SU-DHL-6 (cell line): ENCODE results near the gene CATSPER4.

Experiments used
- EZH2phosphoT487 ChIP-seq: fragments of 200-600 bp; sonication (generic), shearing (Covaris generic); conservative IDR thresholded peaks from 2 replicates; pipeline ENCODE4 v1.6.1; 2018; ENCODE audit warnings: mild to moderate bottlenecking, antibody characterized with exemption, low read length, moderate library complexity, mixed read lengths
- TF ChIP-seq, protein P1 (sequence below): fragments of 200-600 bp; sonication (generic); IDR thresholded peaks from one replicate; pipeline ENCODE4 v1.5.1; 2017; ENCODE audit warnings: antibody characterized with exemption, mild to moderate bottlenecking, low read length, moderate library complexity; ENCODE audit not compliant: insufficient read depth, poor library complexity, severe bottlenecking

DNA sequence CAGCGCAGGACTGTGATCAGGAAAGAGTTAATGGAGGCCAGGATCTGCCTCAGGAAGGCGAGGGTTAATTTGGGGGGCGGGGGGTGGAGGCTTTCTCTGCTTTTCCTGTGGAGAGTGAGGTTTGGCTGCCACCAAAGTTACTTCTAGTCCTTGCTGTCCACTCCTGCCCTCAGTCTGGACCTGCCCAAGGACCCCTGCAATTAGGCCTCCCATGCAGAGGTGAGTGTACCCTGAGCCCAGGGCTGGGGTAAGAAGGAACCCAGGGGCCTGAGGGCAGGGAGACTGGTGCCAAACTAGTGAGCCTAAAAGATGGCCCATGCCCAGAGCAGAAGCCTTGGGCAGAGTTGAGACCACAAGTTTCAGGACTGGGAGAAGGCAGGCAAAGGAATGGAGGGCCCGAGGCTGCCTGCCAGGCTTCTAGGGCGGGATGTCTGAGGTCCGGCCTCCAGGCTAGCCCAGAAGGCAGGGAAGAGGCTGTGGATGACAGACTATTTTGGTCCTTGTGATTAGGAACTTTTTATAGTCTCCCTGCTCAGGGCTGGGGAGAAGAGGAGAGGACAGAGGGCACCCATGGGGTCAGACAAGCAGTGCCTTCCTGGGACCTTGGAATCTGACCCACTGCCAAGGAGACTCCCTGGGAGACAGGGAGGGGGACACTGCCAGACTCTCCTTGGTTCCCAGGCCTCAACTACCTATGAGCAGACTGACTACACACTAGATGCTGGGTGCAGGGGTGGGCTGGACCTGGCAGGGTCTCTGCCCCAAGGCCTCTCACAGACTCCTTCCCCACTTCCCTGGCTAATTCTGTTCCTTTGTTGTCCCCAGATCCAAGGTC, 31.3 kb upstream of the CATSPER4 start, which contains the start of gene FAM110D:
- TF ChIP-seq, protein P1, sequence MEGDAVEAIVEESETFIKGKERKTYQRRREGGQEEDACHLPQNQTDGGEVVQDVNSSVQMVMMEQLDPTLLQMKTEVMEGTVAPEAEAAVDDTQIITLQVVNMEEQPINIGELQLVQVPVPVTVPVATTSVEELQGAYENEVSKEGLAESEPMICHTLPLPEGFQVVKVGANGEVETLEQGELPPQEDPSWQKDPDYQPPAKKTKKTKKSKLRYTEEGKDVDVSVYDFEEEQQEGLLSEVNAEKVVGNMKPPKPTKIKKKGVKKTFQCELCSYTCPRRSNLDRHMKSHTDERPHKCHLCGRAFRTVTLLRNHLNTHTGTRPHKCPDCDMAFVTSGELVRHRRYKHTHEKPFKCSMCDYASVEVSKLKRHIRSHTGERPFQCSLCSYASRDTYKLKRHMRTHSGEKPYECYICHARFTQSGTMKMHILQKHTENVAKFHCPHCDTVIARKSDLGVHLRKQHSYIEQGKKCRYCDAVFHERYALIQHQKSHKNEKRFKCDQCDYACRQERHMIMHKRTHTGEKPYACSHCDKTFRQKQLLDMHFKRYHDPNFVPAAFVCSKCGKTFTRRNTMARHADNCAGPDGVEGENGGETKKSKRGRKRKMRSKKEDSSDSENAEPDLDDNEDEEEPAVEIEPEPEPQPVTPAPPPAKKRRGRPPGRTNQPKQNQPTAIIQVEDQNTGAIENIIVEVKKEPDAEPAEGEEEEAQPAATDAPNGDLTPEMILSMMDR, result no peak
- no peak for TF ChIP-seq EZH2phosphoT487
